ENCODE measurements around the gene ADAMTS8. TPM values are rescaled to one million over a fixed set of nuclear protein-coding genes. Genes with fewer than 3 reads are reported as not detected.

Gene ADAMTS8
- total RNA-seq, 4 donors from 2014 or later, result under 0.01 to 0.17 TPM; not detected in 2

DNA sequence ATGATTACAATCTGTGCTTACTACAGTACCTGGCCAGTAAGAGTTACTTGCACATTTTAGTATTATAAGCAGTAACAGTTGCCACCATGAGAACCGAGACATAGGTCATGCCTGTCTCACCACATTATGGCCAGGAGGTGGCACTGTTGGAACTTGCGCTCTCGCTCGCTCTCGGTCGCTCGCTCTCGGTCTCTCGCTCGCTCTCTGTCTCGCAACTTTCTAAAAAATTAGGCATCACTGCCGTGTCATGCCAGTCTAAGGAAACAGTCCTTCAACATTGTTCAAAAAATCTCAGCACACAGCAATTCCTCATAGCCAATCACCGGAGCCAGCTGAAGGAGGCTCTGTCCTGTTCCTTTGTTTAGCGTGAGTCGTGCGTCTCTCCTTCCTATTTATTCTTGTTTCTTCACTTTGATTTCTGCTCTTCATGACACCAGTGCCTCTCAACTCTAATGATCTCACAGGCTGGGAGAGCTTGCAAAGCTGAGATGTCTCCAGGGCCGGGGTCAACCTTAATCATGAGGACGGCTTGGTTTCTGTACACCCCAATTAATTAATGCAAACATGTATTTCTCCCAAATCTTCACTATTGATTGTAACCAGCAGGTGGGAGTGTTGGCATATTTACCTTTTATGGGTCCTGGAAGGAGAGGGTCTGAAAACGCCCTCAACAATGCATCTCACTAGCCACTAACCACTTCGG is 6.3 kb upstream of the ADAMTS8 start:
- TF ChIP-seq CTCF (IDR thresholded peaks at IDR 0.05; ENCODE audit: low read depth), result no peak

DNA sequence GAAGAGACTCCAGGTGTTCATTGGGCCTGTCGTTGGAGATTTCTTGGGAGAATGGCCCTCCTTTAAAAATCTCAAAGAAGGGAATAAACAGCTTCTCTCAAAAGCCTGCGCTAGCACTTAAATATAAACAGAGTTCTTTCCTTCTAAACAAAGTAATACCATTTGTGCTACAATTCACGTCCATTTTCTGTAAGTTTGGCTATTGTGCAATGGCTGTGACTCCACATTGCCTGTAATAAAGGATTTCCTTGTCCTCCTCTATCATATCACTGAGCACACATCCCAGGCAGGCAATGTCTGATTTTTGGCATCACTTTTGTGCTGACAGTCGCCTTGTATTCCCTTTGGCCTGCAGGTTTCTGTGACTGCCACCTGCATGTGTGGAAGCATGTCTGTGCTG is 4.9 kb upstream of the ADAMTS8 start:
- TF ChIP-seq CTCF (IDR thresholded peaks at IDR 0.05; ENCODE audit: low read depth), result no peak

- no peak for TF ChIP-seq CTCF (IDR thresholded peaks at IDR 0.05; ENCODE audit: low read depth)
Measured at GRCh38 chr11:130431801-130432200, 3.4 kb upstream of the ADAMTS8 start.

DNA sequence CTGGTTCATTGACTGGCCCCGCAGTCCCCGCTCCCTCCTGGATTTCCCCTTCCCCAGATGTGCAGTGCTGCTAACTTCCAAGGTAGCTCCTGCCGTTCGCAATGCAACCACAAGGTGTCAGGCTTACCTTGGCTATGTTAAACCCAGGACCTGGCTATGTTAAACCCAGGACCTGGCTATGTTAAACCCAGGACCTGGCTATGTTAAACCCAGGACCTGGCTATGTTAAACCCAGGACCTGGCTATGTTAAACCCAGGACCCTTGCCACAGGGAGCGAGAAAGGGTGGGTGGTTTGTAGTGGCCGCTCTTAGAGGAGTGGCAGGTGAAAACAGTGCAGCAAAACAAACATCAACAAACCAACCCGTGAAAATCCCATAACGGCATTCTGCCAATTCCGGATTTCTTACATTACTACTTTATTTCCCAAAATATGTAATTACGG is 2.9 kb upstream of the ADAMTS8 start:
- no peak for TF ChIP-seq CTCF (IDR thresholded peaks at IDR 0.05; ENCODE audit: low read depth)

DNA sequence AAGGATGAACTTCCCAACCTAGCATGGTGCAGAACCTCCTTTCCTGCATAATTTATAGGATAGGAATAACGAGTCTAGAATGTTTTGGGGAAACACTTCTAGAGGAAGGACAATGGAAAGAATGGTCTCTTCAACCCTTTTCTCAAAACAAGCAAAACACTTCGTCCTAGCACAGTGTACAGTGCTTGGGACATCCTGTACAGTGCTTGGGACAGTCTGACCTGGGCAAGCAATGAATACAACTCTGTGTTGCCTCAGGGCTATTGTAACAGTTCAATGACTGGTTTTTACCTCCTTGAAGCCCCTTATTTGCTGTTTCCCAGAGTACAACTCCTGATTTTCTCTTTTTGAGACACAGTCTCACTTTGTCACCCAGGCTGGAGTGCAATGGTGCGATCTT is 1.6 kb upstream of the ADAMTS8 start:
- no peak for TF ChIP-seq CTCF (IDR thresholded peaks at IDR 0.05; ENCODE audit: low read depth)

- TF ChIP-seq CTCF (IDR thresholded peaks at IDR 0.05; ENCODE audit: low read depth), result no peak
Measured at GRCh38 chr11:130429120-130429681, 792 bp upstream of the ADAMTS8 start.

- no peak for TF ChIP-seq CTCF (IDR thresholded peaks at IDR 0.05; ENCODE audit: low read depth)
Measured at GRCh38 chr11:130427581-130428315, 661 bp downstream of the ADAMTS8 start.
